GM18505 (cell line): ENCODE results near the gene CCNL2.
A peak's percentile ranks its signal among the peaks of the same experiment; 100 is the strongest.
"Not testable (repeated sequence)": the region's sequence is repeated elsewhere in the genome, so short reads cannot be mapped to it uniquely, and the experiment has no call there.

Experiments
- ATAC-seq: cut with Tn5 transposase; IDR thresholded peaks from one replicate; pipeline ENCODE4 v1.9.1; 2021; ENCODE audit not compliant: unreplicated experiment
- POLR2A ChIP-seq: IDR thresholded peaks from 4 replicates; pipeline ENCODE4 v1.6.1; 2011; ENCODE audit warnings: borderline replicate concordance; ENCODE audit not compliant: insufficient read depth, insufficient read length; ENCODE audit errors: extremely low read depth

Gene CCNL2

GRCh38 chr1:1419363-1419812 is 20.3 kb upstream of the CCNL2 start:
- no peak for TF ChIP-seq POLR2A
- no peak for ATAC-seq

DNA sequence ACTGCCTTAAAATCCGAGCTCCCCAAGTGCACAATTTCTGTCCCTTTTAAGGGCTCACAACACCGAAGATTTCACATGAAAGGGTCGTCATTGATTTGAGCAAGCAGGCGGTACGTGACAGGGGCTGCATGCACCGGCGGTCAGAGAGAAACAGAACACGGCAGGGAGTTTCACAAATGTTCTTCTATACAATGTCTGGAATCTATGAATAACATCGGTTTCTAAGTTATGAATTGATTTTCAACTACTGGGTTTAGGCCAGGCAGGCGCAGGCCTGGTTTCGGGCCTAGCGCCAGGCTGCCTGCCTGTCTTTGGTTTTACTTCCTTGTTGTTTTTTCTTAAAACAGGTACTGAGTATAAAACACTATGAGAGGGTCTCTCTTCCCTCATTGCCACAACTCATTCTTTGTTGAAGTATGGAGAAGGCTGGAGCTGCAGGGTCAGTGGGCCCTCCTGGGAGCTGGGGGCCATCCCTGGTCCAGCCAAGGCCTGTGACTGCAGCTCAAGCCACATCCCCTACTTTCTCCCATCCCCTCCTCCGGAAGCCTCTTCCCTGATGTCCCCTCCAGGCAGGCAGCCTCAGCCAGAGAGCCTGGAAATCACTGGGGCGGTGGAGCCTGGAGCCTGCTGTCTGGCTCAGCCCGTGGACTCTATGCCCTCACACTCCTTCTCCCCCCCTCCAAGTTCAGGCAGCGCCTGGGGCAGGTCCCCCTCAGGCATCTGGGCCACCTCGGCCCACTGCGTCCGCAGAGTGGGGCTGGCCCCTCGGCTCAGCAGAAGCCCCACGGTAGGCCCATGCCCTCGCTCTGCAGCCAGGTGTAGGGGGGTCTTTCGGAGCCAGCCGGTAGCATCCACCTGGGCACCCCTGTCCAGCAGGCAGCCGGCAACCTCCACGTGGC is 19.6 kb upstream of the CCNL2 start:
- ATAC-seq: no peak

GRCh38 chr1:1417825-1418463 is 18.8 kb upstream of the CCNL2 start:
- ATAC-seq: not testable (repeated sequence)

More for the DNA sequence above, 19.6 kb upstream of the CCNL2 start:
- TF ChIP-seq POLR2A: no peak

GRCh38 chr1:1417396-1417795 is 18.3 kb upstream of the CCNL2 start:
- ATAC-seq: not testable (repeated sequence)

DNA sequence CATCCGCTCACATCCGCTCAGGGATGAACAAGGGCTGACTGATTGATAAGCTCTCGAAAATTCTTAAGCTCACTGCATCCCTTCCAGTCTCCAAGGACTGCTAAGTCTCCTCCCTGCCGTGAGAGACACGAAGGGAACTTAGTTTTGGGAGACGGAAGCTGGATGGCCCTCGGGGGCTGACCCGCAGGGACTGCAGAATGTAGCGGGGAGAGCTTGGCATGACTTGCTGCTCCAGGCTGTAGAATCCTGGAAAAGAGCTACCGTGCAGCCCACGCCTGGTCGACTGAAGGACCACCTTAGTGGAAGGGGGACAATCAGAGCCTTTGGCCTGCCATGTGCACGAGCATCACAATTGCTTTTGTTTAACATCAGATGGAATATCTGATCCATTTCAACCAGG is 16.6 kb upstream of the CCNL2 start:
- TF ChIP-seq POLR2A: no peak
- no peak for ATAC-seq

- not testable (repeated sequence) for ATAC-seq
Measured at GRCh38 chr1:1412311-1412902, 13.3 kb upstream of the CCNL2 start.

DNA sequence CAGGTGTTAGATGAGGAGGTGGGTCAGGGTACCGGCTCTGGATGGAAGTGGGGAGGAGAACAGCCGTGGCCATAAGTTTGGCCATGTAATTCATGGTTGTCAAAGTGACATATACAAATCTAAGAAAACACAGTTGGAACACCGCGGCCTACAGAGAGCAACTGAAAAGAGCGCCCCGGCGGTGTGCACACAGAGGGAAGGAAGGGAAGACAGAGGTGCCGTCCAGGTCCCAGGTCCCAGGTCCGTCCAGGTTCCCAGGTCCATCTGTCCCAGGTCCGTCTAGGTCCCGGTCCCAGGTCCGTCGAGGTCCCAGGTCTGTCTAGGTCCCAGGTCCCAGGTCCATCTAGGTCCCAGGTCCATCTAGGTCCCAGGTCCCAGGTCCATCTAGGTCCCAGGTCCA is 12.5 kb upstream of the CCNL2 start:
- ATAC-seq: no peak
- TF ChIP-seq POLR2A: no peak

GRCh38 chr1:1410238-1410637 is 11.1 kb upstream of the CCNL2 start:
- not testable (repeated sequence) for ATAC-seq

GRCh38 chr1:1407636-1408318 is 8.6 kb upstream of the CCNL2 start:
- TF ChIP-seq POLR2A: no peak
- ATAC-seq: peak; percentile 41

GRCh38 chr1:1406821-1407635 is 7.9 kb upstream of the CCNL2 start, which contains the start of gene MRPL20:
Gene MRPL20, minus strand, starts transcription at chr1:1407293. Its CDS starts 76 bp downstream, at chr1:1407217.
- ATAC-seq: peak; percentile 86
- peak; percentile 93 for TF ChIP-seq POLR2A

GRCh38 chr1:1406101-1406820 is 7.1 kb upstream of the CCNL2 start:
- no peak for ATAC-seq
- TF ChIP-seq POLR2A: no peak

- no peak for ATAC-seq
- no peak for TF ChIP-seq POLR2A
Measured at GRCh38 chr1:1403653-1404052, 4.5 kb upstream of the CCNL2 start.

DNA sequence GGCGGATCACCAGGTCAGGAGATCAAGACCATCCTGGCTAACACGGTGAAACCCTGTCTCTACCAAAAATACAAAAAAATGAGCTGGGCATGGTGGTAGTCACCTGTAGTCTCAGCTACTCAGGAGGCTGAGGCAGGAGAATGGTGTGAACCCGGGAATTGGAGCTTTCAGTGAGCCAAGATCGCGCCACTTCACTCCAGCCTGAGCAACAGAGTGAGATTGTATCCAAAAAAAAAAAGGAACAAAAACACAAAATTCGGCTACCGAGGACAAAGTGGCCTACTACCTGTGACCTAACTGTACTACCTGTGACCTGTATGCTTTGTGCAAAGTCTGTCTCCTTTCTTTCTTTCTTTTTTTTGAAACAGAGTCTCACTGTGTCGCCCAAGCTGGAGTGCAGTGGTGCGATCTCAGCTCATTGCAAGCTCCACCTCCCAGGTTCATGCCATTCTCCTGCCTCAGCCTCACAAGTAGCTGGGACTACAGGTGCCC is 3.8 kb upstream of the CCNL2 start:
- ATAC-seq: not testable (repeated sequence)
